Keratinocyte (primary cell): ENCODE results near the gene RFX2.

Experiments used
- CTCF ChIP-seq, 3 experiments: IDR thresholded peaks in 1 of 3; conservative IDR thresholded peaks in 1 of 3; optimal IDR thresholded peaks in 1 of 3; 2 replicates in 2 of 3; 3 replicates in 1 of 3; pipeline versions ENCODE3 to v1.5.1; 2011; ENCODE audit warnings: low read length in 3 of 3, mild to moderate bottlenecking in 3 of 3, moderate library complexity in 2 of 3, control low read depth in 1 of 3, inconsistent platforms in 1 of 3; ENCODE audit not compliant: insufficient read depth in 2 of 3; ENCODE audit errors: extremely low read depth in 1 of 3
- EZH2 ChIP-seq: IDR thresholded peaks from one replicate; pipeline ENCODE4 v1.6.1; 2012; ENCODE audit warnings: inconsistent platforms, mild to moderate bottlenecking, low read length, moderate library complexity

GRCh38 chr19:6033744-6034264 is 76.5 kb downstream of the RFX2 start:
- TF ChIP-seq CTCF (optimal IDR thresholded peaks at IDR 0.05 in 1 of 3, IDR thresholded peaks at IDR 0.05 in 1 of 3, conservative IDR thresholded peaks at IDR 0.05 in 1 of 3; ENCODE audit: extremely low read depth in 1 of 3, insufficient read depth in 2 of 3, low read length in 3 of 3) (no peak), EZH2 (no peak)
